ENCODE measurements around the gene NDUFAF2. TPM values are rescaled to one million over a fixed set of nuclear protein-coding genes. Genes with fewer than 3 reads are reported as not detected.

Gene NDUFAF2
- total and polyA plus RNA-seq, 10 of the 15 experiments (the other 5 are each of a cell fraction or from before 2014, with no cell fraction given), result 22.4 to 121 (median 65.3) TPM

DNA sequence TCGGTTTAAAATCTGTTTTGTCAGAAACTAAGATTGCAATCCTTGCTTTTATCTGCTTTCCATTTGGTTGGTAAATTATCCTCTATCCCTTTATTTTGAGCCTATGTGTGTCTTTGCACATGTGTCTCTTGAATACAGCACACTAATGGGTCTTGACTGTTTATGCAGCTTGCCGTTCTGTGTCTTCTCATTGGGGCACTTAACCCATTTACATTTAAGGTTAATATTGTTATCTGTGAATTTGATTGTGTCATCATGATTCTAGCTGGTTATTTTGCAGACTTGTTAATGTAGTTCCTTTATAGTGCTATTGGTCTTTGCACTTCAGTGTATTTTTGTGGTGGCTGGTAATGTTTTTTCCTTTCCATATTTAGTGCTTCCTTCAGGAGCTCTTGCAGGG lies 253.6 kb downstream of the NDUFAF2 start (continued):
- TF ChIP-seq, protein P1, sequence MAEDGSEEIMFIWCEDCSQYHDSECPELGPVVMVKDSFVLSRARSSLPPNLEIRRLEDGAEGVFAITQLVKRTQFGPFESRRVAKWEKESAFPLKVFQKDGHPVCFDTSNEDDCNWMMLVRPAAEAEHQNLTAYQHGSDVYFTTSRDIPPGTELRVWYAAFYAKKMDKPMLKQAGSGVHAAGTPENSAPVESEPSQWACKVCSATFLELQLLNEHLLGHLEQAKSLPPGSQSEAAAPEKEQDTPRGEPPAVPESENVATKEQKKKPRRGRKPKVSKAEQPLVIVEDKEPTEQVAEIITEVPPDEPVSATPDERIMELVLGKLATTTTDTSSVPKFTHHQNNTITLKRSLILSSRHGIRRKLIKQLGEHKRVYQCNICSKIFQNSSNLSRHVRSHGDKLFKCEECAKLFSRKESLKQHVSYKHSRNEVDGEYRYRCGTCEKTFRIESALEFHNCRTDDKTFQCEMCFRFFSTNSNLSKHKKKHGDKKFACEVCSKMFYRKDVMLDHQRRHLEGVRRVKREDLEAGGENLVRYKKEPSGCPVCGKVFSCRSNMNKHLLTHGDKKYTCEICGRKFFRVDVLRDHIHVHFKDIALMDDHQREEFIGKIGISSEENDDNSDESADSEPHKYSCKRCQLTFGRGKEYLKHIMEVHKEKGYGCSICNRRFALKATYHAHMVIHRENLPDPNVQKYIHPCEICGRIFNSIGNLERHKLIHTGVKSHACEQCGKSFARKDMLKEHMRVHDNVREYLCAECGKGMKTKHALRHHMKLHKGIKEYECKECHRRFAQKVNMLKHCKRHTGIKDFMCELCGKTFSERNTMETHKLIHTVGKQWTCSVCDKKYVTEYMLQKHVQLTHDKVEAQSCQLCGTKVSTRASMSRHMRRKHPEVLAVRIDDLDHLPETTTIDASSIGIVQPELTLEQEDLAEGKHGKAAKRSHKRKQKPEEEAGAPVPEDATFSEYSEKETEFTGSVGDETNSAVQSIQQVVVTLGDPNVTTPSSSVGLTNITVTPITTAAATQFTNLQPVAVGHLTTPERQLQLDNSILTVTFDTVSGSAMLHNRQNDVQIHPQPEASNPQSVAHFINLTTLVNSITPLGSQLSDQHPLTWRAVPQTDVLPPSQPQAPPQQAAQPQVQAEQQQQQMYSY (CRISPR knock-in tag; IDR thresholded peaks at IDR 0.05), result no peak
- TF ChIP-seq, protein P2, sequence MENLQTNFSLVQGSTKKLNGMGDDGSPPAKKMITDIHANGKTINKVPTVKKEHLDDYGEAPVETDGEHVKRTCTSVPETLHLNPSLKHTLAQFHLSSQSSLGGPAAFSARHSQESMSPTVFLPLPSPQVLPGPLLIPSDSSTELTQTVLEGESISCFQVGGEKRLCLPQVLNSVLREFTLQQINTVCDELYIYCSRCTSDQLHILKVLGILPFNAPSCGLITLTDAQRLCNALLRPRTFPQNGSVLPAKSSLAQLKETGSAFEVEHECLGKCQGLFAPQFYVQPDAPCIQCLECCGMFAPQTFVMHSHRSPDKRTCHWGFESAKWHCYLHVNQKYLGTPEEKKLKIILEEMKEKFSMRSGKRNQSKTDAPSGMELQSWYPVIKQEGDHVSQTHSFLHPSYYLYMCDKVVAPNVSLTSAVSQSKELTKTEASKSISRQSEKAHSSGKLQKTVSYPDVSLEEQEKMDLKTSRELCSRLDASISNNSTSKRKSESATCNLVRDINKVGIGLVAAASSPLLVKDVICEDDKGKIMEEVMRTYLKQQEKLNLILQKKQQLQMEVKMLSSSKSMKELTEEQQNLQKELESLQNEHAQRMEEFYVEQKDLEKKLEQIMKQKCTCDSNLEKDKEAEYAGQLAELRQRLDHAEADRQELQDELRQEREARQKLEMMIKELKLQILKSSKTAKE (IDR thresholded peaks at IDR 0.05; ENCODE audit: low read depth, poor library complexity, severe bottlenecking), result no peak
- TF ChIP-seq ETV6 (conservative IDR thresholded peaks at IDR 0.05 in 1 of 2, IDR thresholded peaks at IDR 0.05 in 1 of 2; ENCODE audit: borderline replicate concordance in 1 of 2, low read depth in 1 of 2) (no peak), BACH1 (IDR thresholded peaks at IDR 0.05; ENCODE audit: borderline replicate concordance) (no peak), TAF1 (IDR thresholded peaks at IDR 0.05; ENCODE audit: borderline replicate concordance, low read depth, low read length) (no peak), CBX3 (IDR thresholded peaks at IDR 0.05; ENCODE audit: borderline replicate concordance, low read depth) (no peak), FOXK2 (IDR thresholded peaks at IDR 0.05) (no peak), SIX5 (IDR thresholded peaks at IDR 0.05; ENCODE audit: low read depth, low read length, severe bottlenecking) (no peak), YBX1 (IDR thresholded peaks at IDR 0.05) (no peak)
